Measurements from ENCODE around the gene TBX15.

TBX15 gene

DNA sequence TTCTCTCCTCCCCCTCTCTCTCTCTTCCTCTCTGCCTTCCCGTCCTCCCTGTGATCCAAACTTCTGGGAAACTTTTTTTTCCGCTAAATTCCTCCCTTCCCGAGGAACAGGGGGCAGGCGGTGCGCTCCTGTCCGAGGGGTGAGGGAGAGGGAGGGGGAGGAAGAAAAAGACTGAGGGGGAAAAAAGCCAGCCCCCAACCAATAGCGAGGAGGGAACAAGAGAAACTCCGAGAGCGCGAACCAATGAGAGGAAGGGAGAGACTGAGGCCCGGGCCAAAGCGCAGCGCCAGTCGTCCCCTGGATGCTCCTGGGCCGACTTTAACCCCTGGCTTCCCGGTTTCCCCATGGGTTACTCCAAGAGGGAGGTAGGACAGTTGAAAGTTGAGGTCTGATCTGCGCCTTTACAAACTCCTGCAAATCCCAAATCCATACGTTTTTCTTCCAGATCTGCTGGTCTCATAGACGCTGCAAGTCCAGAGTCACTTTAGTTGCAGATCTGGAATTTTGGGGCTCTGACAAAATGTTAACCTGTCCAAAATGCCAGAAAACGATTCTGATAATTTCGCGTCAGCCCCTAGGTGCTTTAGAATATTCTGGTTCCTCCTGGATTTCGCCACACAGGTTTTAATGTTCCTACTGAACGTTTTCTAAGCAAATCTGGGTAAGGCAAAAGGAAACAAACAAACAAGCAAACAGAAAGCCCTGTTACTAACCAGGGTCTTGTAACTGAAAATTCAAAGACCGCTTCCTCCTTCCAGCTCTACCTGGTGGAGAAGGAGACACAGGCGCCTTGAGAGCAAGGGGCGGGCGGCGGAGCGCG lies at the start of gene TBX15:
Gene TBX15, minus strand, starts transcription at position 158 of the 820 bp plus-strand sequence. CDS start 548 bp downstream, outside the sequence.
- no peak for DNase-seq (ENCODE audit: low read depth)
- H3K4me3 ChIP-seq (ENCODE audit: low read depth, low read length), result no peak within 1 kb of the TSS

DNA sequence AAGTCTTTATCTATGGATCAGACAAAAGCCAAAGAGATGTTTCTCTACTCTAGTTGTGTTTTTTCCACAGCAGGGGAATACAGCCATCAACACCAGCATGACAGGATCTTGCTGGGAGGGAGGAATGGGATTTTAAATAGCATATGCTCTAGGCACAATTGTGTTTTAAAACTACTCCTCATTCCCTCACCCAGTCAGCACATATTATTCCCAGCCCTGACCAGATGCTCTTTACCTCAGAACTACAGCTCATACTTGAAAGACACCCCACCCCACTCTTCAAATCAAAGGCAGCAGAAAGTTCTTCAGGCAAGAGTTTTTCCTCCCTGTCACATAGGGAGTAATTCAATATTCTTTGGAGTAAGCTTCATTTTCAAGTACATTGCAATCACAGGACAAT lies 46.2 kb upstream of the TBX15 start:
- DNase-seq (ENCODE audit: low read depth), result no peak
- TF ChIP-seq, protein P1, sequence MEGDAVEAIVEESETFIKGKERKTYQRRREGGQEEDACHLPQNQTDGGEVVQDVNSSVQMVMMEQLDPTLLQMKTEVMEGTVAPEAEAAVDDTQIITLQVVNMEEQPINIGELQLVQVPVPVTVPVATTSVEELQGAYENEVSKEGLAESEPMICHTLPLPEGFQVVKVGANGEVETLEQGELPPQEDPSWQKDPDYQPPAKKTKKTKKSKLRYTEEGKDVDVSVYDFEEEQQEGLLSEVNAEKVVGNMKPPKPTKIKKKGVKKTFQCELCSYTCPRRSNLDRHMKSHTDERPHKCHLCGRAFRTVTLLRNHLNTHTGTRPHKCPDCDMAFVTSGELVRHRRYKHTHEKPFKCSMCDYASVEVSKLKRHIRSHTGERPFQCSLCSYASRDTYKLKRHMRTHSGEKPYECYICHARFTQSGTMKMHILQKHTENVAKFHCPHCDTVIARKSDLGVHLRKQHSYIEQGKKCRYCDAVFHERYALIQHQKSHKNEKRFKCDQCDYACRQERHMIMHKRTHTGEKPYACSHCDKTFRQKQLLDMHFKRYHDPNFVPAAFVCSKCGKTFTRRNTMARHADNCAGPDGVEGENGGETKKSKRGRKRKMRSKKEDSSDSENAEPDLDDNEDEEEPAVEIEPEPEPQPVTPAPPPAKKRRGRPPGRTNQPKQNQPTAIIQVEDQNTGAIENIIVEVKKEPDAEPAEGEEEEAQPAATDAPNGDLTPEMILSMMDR (IDR thresholded peaks at IDR 0.05; ENCODE audit: insufficient read depth, low read depth, low read length, missing control alignments), result no peak

More for the DNA sequence above, at the start of gene TBX15:
- TF ChIP-seq, protein P1 (IDR thresholded peaks at IDR 0.05; ENCODE audit: insufficient read depth, low read depth, low read length, missing control alignments), result no peak

DNA sequence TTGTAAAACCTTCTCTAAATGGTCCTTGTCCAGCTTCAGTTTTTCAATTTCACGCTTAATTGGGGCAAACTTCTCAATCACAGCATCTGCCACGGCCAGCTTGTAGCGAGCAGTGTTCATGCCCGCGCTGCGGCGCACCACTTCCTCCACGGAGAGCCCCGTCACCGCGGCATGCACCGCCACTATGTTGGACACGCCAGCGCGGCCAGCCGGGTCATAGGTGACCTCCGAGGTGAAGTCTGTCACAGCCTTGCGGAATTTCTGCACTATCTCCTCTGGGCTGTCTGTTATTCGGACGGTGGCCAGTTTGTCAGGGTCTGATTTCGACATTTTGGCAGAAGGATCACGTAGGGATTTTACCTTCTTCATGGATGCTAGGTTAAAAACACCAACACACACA lies 44.8 kb upstream of the TBX15 start:
- TF ChIP-seq, protein P1 (IDR thresholded peaks at IDR 0.05; ENCODE audit: insufficient read depth, low read depth, low read length, missing control alignments), result no peak
- DNase-seq (ENCODE audit: low read depth), result no peak
- H3K4me3 ChIP-seq (ENCODE audit: low read depth, low read length), result no peak overlapping the region

More for the DNA sequence above, 46.2 kb upstream of the TBX15 start:
- H3K4me3 ChIP-seq (ENCODE audit: low read depth, low read length), result no peak overlapping the region

DNA sequence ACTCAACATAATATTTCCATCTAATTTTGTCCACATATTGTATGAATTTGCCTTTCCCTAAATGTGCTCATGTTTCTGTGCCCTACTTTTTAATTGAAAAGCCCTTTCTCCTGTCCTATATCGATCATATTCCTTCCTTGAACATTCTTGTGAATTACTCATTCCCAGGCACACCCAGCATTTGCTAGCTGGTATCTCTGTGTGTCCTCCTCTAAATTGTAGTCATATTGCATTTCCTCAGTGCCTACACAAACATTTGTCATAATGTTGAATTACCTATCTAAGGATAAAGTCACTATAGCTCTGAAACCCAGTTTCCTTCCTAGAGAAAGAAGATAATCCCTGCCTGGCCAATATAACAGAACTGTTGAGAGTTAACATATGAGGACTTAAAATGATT lies 39.6 kb upstream of the TBX15 start:
- TF ChIP-seq, protein P1 (IDR thresholded peaks at IDR 0.05; ENCODE audit: insufficient read depth, low read depth, low read length, missing control alignments), result no peak
- DNase-seq (ENCODE audit: low read depth), result no peak
- H3K4me3 ChIP-seq (ENCODE audit: low read depth, low read length), result no peak overlapping the region

DNA sequence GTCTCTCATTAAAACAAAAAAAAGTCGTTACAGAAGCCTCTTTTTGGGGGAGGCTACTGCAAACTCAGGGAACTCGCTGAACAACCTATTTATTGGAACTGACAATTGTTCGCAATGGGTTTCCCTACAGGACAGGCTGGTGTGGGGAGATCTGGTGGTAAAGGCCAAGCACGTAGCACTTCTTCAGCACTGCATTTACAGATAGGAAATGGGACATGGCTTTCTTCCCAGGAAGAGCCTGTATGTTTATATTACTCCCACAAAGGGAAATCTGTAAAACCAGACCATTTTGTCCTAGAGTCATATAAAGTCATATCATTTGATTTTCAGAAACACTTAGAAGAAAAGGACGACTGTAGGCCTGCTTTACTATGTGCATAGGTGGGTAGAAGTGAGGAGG lies 38.8 kb upstream of the TBX15 start:
- DNase-seq (ENCODE audit: low read depth), result no peak
- TF ChIP-seq, protein P1 (IDR thresholded peaks at IDR 0.05; ENCODE audit: insufficient read depth, low read depth, low read length, missing control alignments), result no peak
- no peak overlapping the region for H3K4me3 ChIP-seq (ENCODE audit: low read depth, low read length)

DNA sequence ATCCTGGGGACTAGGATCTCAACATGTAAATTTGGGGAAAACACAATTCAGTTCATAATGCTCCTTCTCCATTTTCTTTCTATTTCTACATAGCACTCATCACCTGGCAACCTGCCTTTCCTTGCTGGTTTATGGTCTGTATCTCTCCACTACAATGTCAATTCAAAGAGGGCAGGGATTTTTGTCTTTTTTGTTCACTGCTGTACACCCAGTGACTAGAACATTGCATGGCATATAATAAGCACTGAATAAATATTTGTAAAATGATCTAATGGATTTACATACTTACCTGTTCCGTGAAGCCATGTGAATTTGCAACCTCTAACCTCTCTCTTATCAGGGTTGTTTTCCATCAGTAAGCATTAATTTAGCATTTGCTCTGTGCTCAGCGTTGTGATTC lies 27.4 kb upstream of the TBX15 start:
- no peak for DNase-seq (ENCODE audit: low read depth)
- TF ChIP-seq, protein P1 (IDR thresholded peaks at IDR 0.05; ENCODE audit: insufficient read depth, low read depth, low read length, missing control alignments), result no peak
- no peak overlapping the region for H3K4me3 ChIP-seq (ENCODE audit: low read depth, low read length)
